ENCODE data around the gene KCTD15. TPM values are rescaled to one million over a fixed set of nuclear protein-coding genes. Genes with fewer than 3 reads are reported as not detected.

KCTD15 gene
- total RNA-seq, 1 experiment from 2014 or later, result 4.6 TPM

- DNase-seq (ENCODE audit: low spot score), result no peak
Measured at GRCh38 chr19:33797802-33798671, 1.4 kb downstream of the KCTD15 start.

GRCh38 chr19:33798681-33799111 lies 2.0 kb downstream of the KCTD15 start:
- no peak for DNase-seq (ENCODE audit: low spot score)

DNA sequence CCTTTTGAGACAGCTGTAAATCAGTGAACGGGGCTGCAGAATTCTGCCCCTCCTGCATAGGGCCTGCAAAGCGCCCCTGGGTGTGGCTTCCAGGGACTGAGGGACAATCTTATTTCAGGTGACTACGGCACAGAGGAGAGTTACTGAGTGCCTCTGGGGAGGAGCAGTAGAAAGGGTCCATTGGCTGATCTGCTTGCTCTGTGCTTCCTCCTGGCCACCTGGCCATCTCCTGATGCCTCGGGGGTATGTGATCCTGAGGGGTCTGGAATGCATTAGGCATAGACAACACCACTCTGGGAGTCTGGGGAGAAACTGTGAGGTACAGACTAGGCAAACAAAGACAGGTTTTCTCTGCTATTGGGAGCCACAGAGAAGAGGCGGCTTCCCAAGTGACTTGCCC lies 2.8 kb downstream of the KCTD15 start:
- no peak for DNase-seq (ENCODE audit: low spot score)

DNA sequence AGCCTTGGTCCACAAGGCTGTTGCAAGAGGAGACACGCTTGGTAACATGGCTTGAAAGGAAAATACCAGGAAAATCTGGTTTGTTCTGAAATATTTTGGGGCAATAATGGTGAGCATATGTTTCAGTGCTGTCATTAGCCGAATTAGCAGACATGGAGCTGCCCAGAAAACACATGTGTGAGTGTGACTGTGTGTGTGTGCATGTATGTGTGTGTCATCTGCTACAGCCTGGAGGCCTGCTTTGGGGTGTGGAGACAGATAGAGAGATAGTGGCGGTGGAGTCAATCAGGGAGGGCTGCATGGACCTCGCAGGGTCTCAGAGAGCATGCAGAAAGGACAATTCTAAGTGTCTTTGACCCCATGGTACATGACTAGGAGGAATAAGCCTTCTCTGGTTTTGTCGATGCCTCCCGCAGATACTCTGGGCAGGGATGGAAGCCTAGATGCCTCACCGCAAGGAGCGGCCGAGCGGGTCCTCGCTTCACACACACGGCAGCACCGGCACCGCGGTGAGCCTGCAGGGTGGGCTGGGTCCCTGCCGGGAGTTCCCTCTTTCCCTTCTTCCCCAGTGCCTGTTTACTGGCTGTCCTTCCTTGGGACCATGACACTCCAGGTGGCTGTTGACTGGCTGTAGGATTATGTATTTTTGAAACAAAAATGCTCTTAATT lies 3.5 kb downstream of the KCTD15 start:
- DNase-seq (ENCODE audit: low spot score), result no peak

DNA sequence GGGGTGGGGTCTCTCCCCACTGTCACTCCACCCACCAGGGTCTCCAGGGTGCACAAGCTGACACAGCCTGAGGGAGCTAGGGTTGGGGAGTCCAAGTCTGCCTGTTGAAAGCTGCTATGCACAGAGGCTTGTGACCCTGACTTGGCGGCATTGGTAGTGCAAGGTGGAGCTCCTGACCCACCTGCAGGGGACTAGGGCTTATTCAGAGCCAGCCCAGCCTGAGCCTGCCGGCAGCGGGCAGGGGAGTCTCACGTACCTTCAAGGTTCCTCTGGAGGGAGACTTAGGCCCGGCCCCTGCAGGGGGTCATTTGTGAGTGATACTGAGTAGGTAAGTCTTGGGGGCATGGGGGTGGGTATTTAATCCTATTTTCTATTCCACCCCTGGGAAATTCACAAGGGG lies 4.7 kb downstream of the KCTD15 start:
- no peak for DNase-seq (ENCODE audit: low spot score)

DNA sequence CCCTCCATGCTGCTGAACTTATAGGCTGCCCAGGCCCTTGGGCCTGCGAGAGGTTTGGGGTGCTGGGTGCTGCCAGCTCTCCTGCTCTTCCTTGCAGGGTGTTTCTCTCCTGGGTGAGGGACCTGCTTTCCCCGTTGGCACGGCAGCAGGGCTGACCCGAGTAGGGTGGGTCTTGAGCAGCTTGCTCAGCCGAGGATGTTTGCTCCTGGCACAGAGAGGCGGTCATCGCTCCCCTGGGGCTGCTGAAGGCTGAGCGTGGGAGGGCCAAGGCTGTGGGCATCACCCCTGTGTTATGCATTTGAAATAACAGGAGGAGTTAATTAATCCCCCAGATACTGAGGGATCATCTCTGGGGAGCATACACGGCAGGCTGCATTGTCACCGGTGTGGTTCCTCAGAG lies 5.3 kb downstream of the KCTD15 start:
- no peak for DNase-seq (ENCODE audit: low spot score)

DNA sequence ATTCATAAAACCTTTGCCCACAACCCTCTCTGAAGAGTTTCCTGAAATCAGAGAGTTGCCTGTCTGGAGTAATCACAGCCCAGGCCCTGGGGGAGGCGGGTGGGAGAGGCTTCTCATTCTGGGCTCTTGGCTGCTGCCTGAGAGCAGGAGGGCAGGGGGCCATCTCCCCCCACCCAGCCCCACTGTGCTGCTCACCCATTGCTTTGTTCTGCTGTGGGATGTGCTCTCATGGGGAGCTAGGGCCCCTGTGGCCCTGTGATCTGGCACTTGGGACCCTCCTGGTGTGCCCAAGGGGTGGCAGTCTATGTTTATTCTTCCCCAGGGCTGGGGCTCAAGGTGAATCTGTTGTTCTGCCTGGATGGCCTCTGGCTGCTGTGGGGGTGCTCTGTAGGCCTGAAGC lies 6.1 kb downstream of the KCTD15 start:
- no peak for DNase-seq (ENCODE audit: low spot score)

DNA sequence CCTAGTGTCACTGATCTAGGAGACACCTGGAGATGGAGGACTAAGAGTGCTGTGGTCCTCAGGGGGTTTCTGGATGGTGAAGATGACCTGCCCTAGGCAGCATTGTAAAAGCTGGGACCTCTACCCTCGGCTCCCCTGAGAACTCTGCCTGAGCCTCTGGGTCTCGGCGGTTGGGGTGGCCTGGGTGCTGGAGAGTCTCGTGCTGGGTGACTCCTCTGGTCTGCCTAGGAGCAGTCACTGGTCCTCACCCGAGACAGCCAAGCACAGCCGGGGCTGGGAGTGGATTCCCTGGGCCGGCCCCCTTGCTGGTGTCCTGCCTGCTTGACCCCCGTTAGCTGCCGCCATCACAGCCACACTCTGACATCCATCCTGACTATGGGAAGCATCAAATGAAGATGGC lies 6.7 kb downstream of the KCTD15 start:
- DNase-seq (ENCODE audit: low spot score), result no peak

DNA sequence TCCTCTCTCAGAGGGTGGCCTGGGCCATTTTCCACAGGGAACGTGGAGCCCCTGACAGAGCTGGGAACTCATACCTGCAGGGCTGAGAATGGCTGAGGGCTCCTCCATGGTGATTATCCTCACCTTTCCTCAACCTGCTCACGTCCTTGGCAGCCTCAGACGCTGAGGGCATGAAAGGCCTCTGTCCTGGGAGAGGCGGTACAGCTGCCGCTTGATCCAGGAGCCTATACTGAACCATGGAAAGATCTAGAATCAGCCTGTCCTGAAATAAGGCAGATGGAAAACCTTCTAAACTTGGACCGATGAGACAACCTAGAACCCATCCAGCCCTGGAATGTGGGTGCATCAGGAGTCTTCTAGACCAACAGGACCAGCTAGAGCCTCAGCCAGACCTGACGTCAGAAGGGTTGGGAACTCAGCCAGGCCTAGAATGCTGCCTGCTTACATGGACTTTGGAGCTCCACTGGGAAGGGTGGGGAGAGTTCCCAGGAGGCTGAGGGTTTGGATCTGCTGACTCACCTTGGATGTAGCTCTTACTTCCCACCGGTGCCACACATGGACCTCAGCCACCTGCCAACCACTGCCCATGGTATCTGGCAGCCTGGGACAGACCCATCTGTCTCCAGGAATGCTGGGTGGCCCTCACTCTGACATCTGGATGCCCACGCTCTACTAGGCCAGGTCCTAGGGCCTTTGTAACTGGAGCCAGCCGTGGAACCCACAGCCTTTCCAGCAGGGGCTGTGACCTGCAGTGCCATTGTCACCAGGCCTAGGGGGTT lies 7.5 kb downstream of the KCTD15 start:
- DNase-seq (ENCODE audit: low spot score), result no peak

GRCh38 chr19:33805313-33805712 lies 8.6 kb downstream of the KCTD15 start:
- DNase-seq (ENCODE audit: low spot score), result no peak

- no peak for DNase-seq (ENCODE audit: low spot score)
Measured at GRCh38 chr19:33805840-33806433, 9.3 kb downstream of the KCTD15 start.

DNA sequence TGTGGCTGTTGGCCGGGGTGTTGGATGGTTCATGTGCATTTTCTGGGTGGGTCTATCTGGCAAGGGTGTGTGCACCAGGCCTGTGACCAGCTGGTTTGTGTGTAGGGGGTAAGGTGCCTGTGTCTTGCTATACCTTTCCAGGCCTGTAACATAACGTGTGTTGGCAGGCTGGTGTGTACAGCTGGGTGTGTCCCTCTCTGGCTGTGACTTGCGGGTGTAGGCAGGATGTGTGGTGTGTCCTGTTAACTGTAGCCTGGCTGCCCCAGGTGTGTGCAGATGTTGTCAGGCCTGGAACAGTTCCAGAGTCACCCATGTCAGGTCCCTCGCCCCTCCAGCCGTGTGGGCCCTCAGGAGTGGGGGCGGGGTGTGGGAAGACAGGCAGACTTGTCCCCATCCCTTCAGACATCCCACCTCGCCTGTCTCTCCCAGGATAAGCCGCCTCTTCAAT lies 9.8 kb downstream of the KCTD15 start:
- DNase-seq (ENCODE audit: low spot score), result no peak

- DNase-seq (ENCODE audit: low spot score), result no peak
Measured at GRCh38 chr19:33808399-33808798, 11.7 kb downstream of the KCTD15 start.

DNA sequence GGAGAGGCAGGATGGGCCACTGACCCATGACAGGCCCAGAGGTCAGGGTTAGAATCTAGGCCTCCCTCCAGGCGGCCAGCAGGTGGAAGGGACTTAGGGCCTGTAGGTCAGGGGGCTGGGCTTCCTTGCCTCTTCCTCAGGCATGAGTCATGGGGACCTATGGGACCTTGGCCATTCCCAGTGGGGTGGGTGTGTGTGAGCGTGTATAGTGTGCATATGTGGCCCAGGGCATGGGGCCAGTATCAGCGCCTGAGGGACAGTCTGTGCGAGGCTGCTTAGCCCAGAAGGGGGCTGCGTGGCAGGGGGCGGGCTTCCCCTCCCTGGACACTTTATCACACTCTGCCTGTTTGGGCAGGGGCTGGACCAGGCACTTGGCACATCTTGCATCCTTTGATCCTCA lies 13.3 kb downstream of the KCTD15 start:
- no peak for DNase-seq (ENCODE audit: low spot score)

DNA sequence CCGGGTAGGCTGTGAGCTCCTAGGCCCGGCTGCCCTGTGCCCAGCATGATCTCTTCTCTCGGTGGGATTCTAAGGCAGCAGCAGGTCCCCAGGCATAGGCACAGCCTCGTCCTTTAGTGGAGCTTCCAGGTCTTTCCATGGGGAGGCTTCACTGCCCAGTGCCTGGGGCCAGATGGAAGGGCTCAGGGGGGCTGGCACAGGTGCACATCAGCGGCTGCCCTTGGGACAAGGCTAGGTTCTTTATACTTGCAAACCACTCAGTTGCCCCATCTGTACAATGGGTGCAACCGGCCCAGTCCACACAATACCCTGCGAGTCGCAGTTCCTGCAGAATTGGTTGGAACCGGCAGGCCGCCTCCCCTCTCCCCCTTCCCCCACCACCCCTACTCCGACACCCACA lies 14.2 kb downstream of the KCTD15 start:
- DNase-seq (ENCODE audit: low spot score), result no peak

DNA sequence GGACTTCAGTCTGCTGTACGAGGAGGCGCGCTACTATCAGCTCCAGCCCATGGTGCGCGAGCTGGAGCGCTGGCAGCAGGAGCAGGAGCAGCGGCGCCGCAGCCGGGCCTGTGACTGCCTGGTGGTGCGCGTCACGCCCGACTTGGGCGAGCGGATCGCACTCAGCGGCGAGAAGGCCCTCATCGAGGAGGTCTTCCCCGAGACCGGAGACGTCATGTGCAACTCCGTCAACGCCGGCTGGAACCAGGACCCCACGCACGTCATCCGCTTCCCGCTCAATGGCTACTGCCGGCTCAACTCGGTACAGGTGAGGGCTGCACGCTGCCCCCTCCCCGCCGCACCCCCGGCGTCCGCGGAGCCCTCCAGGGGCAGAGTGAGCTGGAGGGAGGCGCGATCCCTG lies 14.6 kb downstream of the KCTD15 start:
- no peak for DNase-seq (ENCODE audit: low spot score)

GRCh38 chr19:33811736-33812387 lies 15.2 kb downstream of the KCTD15 start:
- no peak for DNase-seq (ENCODE audit: low spot score)

- DNase-seq (ENCODE audit: low spot score), result no peak
Measured at GRCh38 chr19:33812388-33813330, 16.0 kb downstream of the KCTD15 start.

GRCh38 chr19:33813391-33814101 lies 16.9 kb downstream of the KCTD15 start:
- DNase-seq (ENCODE audit: low spot score), result no peak
